Measurements from ENCODE around the gene KATNB1. TPM values are rescaled to one million over a fixed set of nuclear protein-coding genes. Genes with fewer than 3 reads are reported as not detected.

Gene KATNB1
- total and polyA plus RNA-seq, 2 of the 8 experiments (the other 6 are each of a cell fraction or from before 2014, with no cell fraction given): 50.2 to 60.4 TPM

DNA sequence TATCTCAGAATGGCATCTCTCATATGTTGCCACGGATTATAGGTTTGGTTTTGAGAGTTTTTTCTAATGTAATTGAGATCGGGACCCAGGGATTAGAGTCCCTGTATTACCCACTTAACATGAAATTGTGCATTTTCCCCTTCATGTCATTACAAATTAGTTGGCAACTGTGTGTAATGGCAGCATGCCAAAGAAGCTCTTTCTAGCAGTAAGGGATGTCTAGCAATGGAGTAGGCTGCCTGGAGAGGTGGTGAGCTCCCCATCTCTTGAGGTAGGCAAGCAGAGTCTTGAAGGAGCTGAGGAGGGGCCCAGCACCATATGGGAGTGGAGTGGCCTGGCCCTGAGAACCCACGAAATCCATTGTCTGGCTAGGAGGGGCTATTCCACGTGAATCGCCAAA lies 10.0 kb upstream of the KATNB1 start:
- Histone ChIP-seq H2BK120ac (replicated peaks; ENCODE audit: low read depth, low read length) (no peak overlapping the region), H3K9ac (replicated peaks in 1 of 4; ENCODE audit: extremely low read depth in 1 of 4, low read depth in 3 of 4, low read length in 3 of 4) (no peak overlapping the region), H3K27me3 (replicated peaks in 1 of 4; ENCODE audit: control insufficient read depth in 3 of 4, extremely low read depth in 1 of 4, insufficient read depth in 3 of 4, low read length in 3 of 4) (no peaks in the 10 kb centered on the region; a peak in 1 of 7 replicates), H3K9me3 (ENCODE audit: insufficient read depth in 2 of 2, low read depth in 1 of 2, low read length in 1 of 2) (no peaks in the 10 kb centered on the region), H4K20me1 (replicated peaks in 1 of 2; ENCODE audit: control insufficient read depth in 1 of 2, insufficient read depth in 2 of 2, low read length in 2 of 2) (peaks cover 0 to 3% of the 10 kb centered on the region in 2 experiments), H3K4me1 (replicated peaks in 1 of 4; ENCODE audit: control insufficient read depth in 3 of 4, insufficient read depth in 4 of 4, low read length in 3 of 4) (no peaks in the 10 kb centered on the region), H2BK12ac (ENCODE audit: low read depth, low read length) (no peak overlapping the region), H2BK15ac (ENCODE audit: low read length) (no peak overlapping the region), H2AK5ac (ENCODE audit: low read depth, low read length) (no peak overlapping the region), H3K79me1 (ENCODE audit: low read depth, low read length) (no peaks in the 10 kb centered on the region), H3K27ac (ENCODE audit: low read depth, low read length) (no peak overlapping the region), H2BK5ac (ENCODE audit: low read depth, low read length) (no peak overlapping the region), H3K36me3 (ENCODE audit: control insufficient read depth in 2 of 4, insufficient read depth in 4 of 4, low read length in 3 of 4) (no peaks in the 10 kb centered on the region), H4K5ac (ENCODE audit: insufficient read length, low read depth, low read length) (no peak overlapping the region), H3K23ac (ENCODE audit: insufficient read length) (no peak overlapping the region), H4K91ac (replicated peaks; ENCODE audit: insufficient read length, low read length) (no peak overlapping the region), H3K18ac (ENCODE audit: extremely low read depth, low read length) (no peak overlapping the region), H2AFZ (ENCODE audit: low read length) (no peak overlapping the region), H3K4me3 (ENCODE audit: extremely low read depth in 1 of 4, insufficient read depth in 2 of 4, low read depth in 3 of 4, low read length in 4 of 4) (no peak overlapping the region), H4K8ac (ENCODE audit: extremely low read depth, insufficient read depth, low read length) (no peak overlapping the region), H3K23me2 (ENCODE audit: low read depth, low read length) (peaks cover 17% of the 10 kb centered on the region; the same call in 1 of the 2 replicates), H3K56ac (replicated peaks; ENCODE audit: insufficient read length, low read depth, low read length) (no peak overlapping the region), H3K4ac (replicated peaks; ENCODE audit: insufficient read length, low read depth, low read length) (no peak overlapping the region), H2BK20ac (ENCODE audit: low read length) (no peak overlapping the region), H3K14ac (ENCODE audit: insufficient read length) (no peak overlapping the region), H3K79me2 (ENCODE audit: control insufficient read depth in 1 of 2, insufficient read depth in 2 of 2, low read length in 2 of 2) (no peaks in the 10 kb centered on the region), H3K4me2 (ENCODE audit: insufficient read depth in 1 of 2, low read depth in 2 of 2, low read length in 2 of 2) (no peak overlapping the region)
- CTCF ChIA-PET (ENCODE audit: partially characterized antibody): interaction anchor here (0.6 to 6.6 kb wide), 9 partner anchors 13 to 382 kb away, joined by 3 to 48 read pairs (median 3); no protein-coding TSS in a partner anchor
- DNase-seq (ENCODE audit: low read depth in 1 of 2, low spot score in 2 of 2): no peak
- no peak for FAIRE-seq
- POLR2A ChIA-PET (ENCODE audit: partially characterized antibody): interaction anchor here (1.7 to 3.2 kb wide), 2 partner anchors 10 to 17 kb away, joined by 3 to 22 read pairs; partner anchors contain the start of gene KATNB1
- WGBS, 2 experiments (ENCODE audit: extremely low coverage in 1 of 2, insufficient coverage in 1 of 2, insufficient read length in 1 of 2, insufficient replicate concordance in 2 of 2, low coverage in 1 of 2, low lambda C conversion rate in 2 of 2, missing lambda C conversion rate in 1 of 2): 90% methylated on average over 5 of the region's 5 CpGs; no CpG with 5 or more reads in 1 of the 2 experiments
- TF ChIP-seq NRF1 (IDR thresholded peaks at IDR 0.05; ENCODE audit: low read depth, low read length) (no peak), RBBP5 (IDR thresholded peaks at IDR 0.05; ENCODE audit: borderline replicate concordance, low read depth, low read length) (no peak), CREB1 (IDR thresholded peaks at IDR 0.05) (no peak), SP2 (IDR thresholded peaks at IDR 0.05; ENCODE audit: low read length) (no peak), KDM5A (IDR thresholded peaks at IDR 0.05; ENCODE audit: low read length) (no peak), HDAC6 (IDR thresholded peaks at IDR 0.05; ENCODE audit: low read depth, low read length) (no peak), BACH1 (IDR thresholded peaks at IDR 0.05; ENCODE audit: low read length) (no peak), KDM1A (IDR thresholded peaks at IDR 0.05; ENCODE audit: borderline replicate concordance, low read length) (no peak), SP4 (IDR thresholded peaks at IDR 0.05; ENCODE audit: low read length) (no peak), CTBP2 (IDR thresholded peaks at IDR 0.05; ENCODE audit: borderline replicate concordance, insufficient read depth, insufficient read length, low read length) (no peak), POLR2A (IDR thresholded peaks at IDR 0.05; ENCODE audit: control extremely low read depth in 1 of 2, low read depth in 2 of 2, low read length in 2 of 2) (no peak), EGR1 (IDR thresholded peaks at IDR 0.05; ENCODE audit: borderline replicate concordance, low read depth, low read length) (no peak)

All from H1 (cell line).